ENCODE measurements around the gene USP40.
"Not testable (repeated sequence)": the region's sequence is repeated elsewhere in the genome, so short reads cannot be mapped to it uniquely, and the experiment has no call there.

The USP40 gene

DNA sequence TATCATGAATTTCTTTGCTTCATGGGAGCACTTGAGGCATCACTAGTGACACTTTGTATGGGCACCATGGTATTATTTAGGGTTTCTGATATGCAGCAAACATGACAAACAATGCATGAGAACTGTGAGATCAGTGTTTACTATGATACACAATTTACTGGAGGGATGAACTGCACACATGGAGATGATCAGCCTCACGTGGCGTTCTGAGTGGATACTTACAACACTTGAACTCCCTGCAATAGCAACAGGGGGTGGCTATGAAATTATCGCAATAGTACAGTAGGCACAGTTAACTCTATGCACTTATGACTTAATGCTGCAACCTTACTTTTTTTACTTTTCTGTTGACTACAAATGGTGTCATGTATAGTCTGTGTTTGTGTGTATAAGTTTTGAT lies 32.4 kb upstream of the USP40 start:
- Histone ChIP-seq H3K9me3 (ENCODE audit: insufficient read depth, low read length) (no peaks in the 10 kb centered on the region), H3K36me3 (ENCODE audit: low read length) (no peaks in the 10 kb centered on the region), H2AFZ (ENCODE audit: low read depth, low read length, severe bottlenecking) (no peak overlapping the region), H3K79me2 (ENCODE audit: insufficient read depth, low read length) (no peaks in the 10 kb centered on the region), H4K20me1 (ENCODE audit: low read depth, low read length) (no peaks in the 10 kb centered on the region), H3K4me2 (ENCODE audit: low read depth, low read length, poor library complexity, severe bottlenecking) (no peak overlapping the region), H3F3A (ENCODE audit: insufficient read depth) (no peaks in the 10 kb centered on the region), H3K9me2 (replicated peaks; ENCODE audit: insufficient read depth, low read length) (no peaks in the 10 kb centered on the region), H3K27me3 (ENCODE audit: low read length) (no peaks in the 10 kb centered on the region), H3K4me3 (ENCODE audit: insufficient read depth, low read length, poor library complexity, severe bottlenecking) (no peak overlapping the region), H3K27ac (ENCODE audit: low read depth, low read length) (no peak overlapping the region), H3K9ac (ENCODE audit: low read length) (no peak overlapping the region)
- TF ChIP-seq EZH2phosphoT487 (conservative IDR thresholded peaks at IDR 0.05; ENCODE audit: low read length) = no peak
- TF ChIP-seq, protein P1, sequence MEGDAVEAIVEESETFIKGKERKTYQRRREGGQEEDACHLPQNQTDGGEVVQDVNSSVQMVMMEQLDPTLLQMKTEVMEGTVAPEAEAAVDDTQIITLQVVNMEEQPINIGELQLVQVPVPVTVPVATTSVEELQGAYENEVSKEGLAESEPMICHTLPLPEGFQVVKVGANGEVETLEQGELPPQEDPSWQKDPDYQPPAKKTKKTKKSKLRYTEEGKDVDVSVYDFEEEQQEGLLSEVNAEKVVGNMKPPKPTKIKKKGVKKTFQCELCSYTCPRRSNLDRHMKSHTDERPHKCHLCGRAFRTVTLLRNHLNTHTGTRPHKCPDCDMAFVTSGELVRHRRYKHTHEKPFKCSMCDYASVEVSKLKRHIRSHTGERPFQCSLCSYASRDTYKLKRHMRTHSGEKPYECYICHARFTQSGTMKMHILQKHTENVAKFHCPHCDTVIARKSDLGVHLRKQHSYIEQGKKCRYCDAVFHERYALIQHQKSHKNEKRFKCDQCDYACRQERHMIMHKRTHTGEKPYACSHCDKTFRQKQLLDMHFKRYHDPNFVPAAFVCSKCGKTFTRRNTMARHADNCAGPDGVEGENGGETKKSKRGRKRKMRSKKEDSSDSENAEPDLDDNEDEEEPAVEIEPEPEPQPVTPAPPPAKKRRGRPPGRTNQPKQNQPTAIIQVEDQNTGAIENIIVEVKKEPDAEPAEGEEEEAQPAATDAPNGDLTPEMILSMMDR (IDR thresholded peaks at IDR 0.05; ENCODE audit: insufficient read depth, low read length, poor library complexity, severe bottlenecking) = no peak

DNA sequence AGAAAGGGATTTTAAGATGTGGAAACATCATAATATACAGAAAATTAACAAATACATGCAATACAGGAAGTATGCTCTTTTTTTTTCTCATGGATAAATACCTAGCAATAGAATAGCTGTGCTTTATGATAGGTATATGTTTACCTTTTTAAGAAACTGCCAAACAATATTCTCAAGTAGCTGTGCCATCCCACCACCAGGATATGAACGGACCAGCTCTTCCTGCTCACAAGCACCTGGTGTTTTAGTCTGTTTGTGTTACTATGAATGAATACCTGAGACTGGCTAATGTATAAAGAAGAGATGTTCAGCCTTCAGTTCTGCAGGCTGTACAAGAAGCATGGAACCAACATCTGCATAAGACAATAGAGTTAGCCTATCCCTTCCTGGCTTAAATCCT lies 30.9 kb upstream of the USP40 start:
- H3F3A ChIP-seq (ENCODE audit: insufficient read depth) = no peaks in the 10 kb centered on the region
- TF ChIP-seq EZH2phosphoT487 (conservative IDR thresholded peaks at IDR 0.05; ENCODE audit: low read length) = no peak
- TF ChIP-seq, protein P1 (IDR thresholded peaks at IDR 0.05; ENCODE audit: insufficient read depth, low read length, poor library complexity, severe bottlenecking) = no peak

DNA sequence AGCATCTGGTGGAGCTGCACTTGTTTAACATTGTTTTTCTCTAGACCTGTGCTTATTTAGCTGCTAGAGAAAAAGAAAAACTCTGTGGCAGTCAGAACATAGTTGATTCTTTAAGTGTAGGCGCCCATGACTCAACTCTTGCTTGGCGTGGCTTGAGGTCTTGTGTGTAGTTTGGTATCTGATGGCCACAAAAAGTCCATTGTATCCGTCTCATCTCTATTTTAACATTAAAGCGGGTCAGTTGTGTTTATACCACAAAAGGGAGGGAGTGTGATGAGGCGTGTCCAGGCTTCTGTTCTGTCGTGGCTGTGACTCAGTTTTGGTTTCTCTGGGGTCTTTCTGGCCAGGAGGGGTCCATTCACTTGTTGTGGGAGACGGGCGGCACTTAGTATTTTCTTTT lies 26.6 kb upstream of the USP40 start:
- no peak overlapping the region for H3K27ac ChIP-seq (ENCODE audit: low read depth, low read length)
- H3F3A ChIP-seq (ENCODE audit: insufficient read depth) = no peaks in the 10 kb centered on the region
- no peak overlapping the region for H3K4me3 ChIP-seq (ENCODE audit: insufficient read depth, low read length, poor library complexity, severe bottlenecking)
- H3K9me2 ChIP-seq (replicated peaks; ENCODE audit: insufficient read depth, low read length) = no peaks in the 10 kb centered on the region
- no peaks in the 10 kb centered on the region for H3K27me3 ChIP-seq (ENCODE audit: low read length)
- H4K20me1 ChIP-seq (ENCODE audit: low read depth, low read length) = no peaks in the 10 kb centered on the region
- no peaks in the 10 kb centered on the region for H3K36me3 ChIP-seq (ENCODE audit: low read length)
- no peak overlapping the region for H2AFZ ChIP-seq (ENCODE audit: low read depth, low read length, severe bottlenecking)
- no peaks in the 10 kb centered on the region for H3K9me3 ChIP-seq (ENCODE audit: insufficient read depth, low read length)
- H3K79me2 ChIP-seq (ENCODE audit: insufficient read depth, low read length) = no peaks in the 10 kb centered on the region
- H3K4me2 ChIP-seq (ENCODE audit: low read depth, low read length, poor library complexity, severe bottlenecking) = no peak overlapping the region
- TF ChIP-seq EZH2phosphoT487 (conservative IDR thresholded peaks at IDR 0.05; ENCODE audit: low read length) = no peak
- TF ChIP-seq, protein P1 (IDR thresholded peaks at IDR 0.05; ENCODE audit: insufficient read depth, low read length, poor library complexity, severe bottlenecking) = no peak
- H3K9ac ChIP-seq (ENCODE audit: low read length) = no peak overlapping the region

More for the DNA sequence above, 30.9 kb upstream of the USP40 start:
- H2AFZ ChIP-seq (ENCODE audit: low read depth, low read length, severe bottlenecking) = no peak overlapping the region
- H3K27me3 ChIP-seq (ENCODE audit: low read length) = no peaks in the 10 kb centered on the region
- H3K36me3 ChIP-seq (ENCODE audit: low read length) = no peaks in the 10 kb centered on the region
- no peaks in the 10 kb centered on the region for H3K9me3 ChIP-seq (ENCODE audit: insufficient read depth, low read length)
- H4K20me1 ChIP-seq (ENCODE audit: low read depth, low read length) = no peaks in the 10 kb centered on the region
- H3K9ac ChIP-seq (ENCODE audit: low read length) = no peak overlapping the region
- no peaks in the 10 kb centered on the region for H3K9me2 ChIP-seq (replicated peaks; ENCODE audit: insufficient read depth, low read length)
- no peak overlapping the region for H3K4me3 ChIP-seq (ENCODE audit: insufficient read depth, low read length, poor library complexity, severe bottlenecking)
- no peak overlapping the region for H3K27ac ChIP-seq (ENCODE audit: low read depth, low read length)
- H3K79me2 ChIP-seq (ENCODE audit: insufficient read depth, low read length) = no peaks in the 10 kb centered on the region
- no peak overlapping the region for H3K4me2 ChIP-seq (ENCODE audit: low read depth, low read length, poor library complexity, severe bottlenecking)

DNA sequence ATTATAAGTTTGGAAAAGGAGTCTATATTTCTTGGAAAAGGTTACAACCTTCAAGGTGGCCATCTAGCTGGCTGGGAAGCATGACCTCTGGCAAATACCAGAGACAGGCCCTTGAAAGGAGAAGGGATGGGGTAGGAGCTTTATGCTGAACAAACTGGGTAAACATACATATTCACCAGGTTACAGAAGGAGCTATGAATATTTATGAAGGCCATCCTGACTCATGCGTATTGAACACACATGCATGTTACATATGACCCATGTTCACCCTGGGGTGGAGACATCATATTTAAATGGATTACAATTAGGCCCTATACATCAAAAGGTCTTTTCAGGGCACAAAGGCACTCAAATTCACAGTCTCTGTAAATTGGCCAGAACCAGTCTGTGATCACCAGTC lies 26.1 kb upstream of the USP40 start:
- not testable (repeated sequence) for H3K36me3 ChIP-seq (ENCODE audit: low read length); H3K79me2 ChIP-seq (ENCODE audit: insufficient read depth, low read length); H3K9me3 ChIP-seq (ENCODE audit: insufficient read depth, low read length); H2AFZ ChIP-seq (ENCODE audit: low read depth, low read length, severe bottlenecking); H4K20me1 ChIP-seq (ENCODE audit: low read depth, low read length); H3K4me3 ChIP-seq (ENCODE audit: insufficient read depth, low read length, poor library complexity, severe bottlenecking); H3K27me3 ChIP-seq (ENCODE audit: low read length); H3F3A ChIP-seq (ENCODE audit: insufficient read depth); H3K4me2 ChIP-seq (ENCODE audit: low read depth, low read length, poor library complexity, severe bottlenecking); H3K9me2 ChIP-seq (replicated peaks; ENCODE audit: insufficient read depth, low read length); H3K9ac ChIP-seq (ENCODE audit: low read length); H3K27ac ChIP-seq (ENCODE audit: low read depth, low read length)
